GM18907 (cell line): Measurements from ENCODE around the gene BDKRB1.

ENCODE experiments used
- ATAC-seq: cut with Tn5 transposase; IDR thresholded peaks from one replicate; pipeline ENCODE4 v1.9.1; 2021; ENCODE audit warnings: mild to moderate bottlenecking, moderate library complexity; ENCODE audit not compliant: unreplicated experiment

Gene BDKRB1

DNA sequence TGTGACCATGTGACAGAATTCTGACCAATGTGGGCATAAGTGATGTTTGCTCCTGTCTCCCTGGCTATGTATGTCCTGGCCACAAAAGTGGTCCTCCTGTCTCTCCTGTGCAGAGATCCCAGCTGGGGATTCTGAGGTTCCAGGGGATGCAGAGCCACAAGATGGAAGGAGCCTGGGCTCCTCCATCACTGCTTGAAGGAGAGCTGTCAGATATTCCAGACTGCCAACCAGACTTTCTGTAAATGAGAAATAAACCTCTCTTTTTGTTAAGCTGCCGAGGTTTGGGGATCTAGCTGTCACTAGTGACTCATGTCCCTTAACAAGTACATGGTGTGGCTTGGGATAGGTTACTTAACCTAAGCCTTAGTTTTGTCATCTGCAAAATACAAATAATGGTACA, 21.9 kb downstream of the BDKRB1 start:
- ATAC-seq: no peak

- no peak for ATAC-seq
Observed at GRCh38 chr14:96279564-96279963, 23.6 kb downstream of the BDKRB1 start.

GRCh38 chr14:96280104-96280503, 24.1 kb downstream of the BDKRB1 start:
- ATAC-seq: no peak

- ATAC-seq: no peak
Observed at GRCh38 chr14:96281486-96281885, 25.5 kb downstream of the BDKRB1 start.

GRCh38 chr14:96284008-96284407, 28.0 kb downstream of the BDKRB1 start:
- ATAC-seq: no peak

GRCh38 chr14:96284430-96284829, 28.4 kb downstream of the BDKRB1 start:
- ATAC-seq: no peak

GRCh38 chr14:96285667-96286066, 29.7 kb downstream of the BDKRB1 start:
- no peak for ATAC-seq

- no peak for ATAC-seq
Observed at GRCh38 chr14:96286251-96286650, 30.2 kb downstream of the BDKRB1 start.

GRCh38 chr14:96287856-96288255, 31.8 kb downstream of the BDKRB1 start:
- ATAC-seq: no peak

DNA sequence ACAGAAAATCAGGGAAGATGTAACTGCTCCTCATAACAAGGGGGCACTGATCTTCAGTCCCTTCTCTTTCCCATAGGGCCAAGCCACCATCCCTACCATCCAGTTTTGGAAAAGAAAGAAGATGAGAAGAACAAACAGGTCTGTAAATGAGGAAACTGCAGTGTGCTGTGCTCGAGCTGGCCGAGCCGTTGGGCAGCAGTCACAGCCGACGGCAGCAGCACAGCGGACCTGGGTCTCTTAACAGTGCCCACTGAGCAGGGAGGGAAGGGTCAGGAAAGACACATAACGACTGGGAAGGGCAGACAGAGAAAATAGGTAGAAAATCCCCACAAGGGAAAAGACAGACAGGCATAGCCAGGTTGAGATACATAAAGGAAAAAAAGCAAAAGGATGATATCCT, 38.2 kb downstream of the BDKRB1 start:
- no peak for ATAC-seq

GRCh38 chr14:96297000-96297399, 41.0 kb downstream of the BDKRB1 start:
- no peak for ATAC-seq

- ATAC-seq: no peak
Observed at GRCh38 chr14:96297997-96298515, 42.0 kb downstream of the BDKRB1 start.

- no peak for ATAC-seq
Observed at GRCh38 chr14:96299441-96299840, 43.4 kb downstream of the BDKRB1 start.

DNA sequence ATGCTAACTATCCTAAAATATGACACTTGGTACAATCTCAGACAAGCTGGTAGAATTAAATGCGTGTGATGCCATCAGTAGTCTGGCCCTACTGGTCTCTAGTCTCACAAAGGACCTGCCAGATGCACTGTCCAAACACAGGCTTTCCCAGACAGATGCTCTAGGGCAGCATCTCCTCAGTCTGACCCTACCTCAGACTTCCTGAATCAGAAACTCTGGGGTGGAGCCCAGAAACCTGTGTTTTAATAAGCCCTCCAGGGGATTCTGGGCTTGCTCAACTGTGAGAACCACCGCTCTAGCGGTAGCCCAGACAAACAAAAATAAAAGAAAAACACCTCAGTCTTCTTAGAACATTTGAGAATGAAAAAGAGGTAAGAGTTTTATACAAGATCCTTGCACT, 48.0 kb downstream of the BDKRB1 start:
- ATAC-seq: no peak

- no peak for ATAC-seq
Observed at GRCh38 chr14:96304956-96305355, 48.9 kb downstream of the BDKRB1 start.

GRCh38 chr14:96307434-96307833, 51.4 kb downstream of the BDKRB1 start:
- ATAC-seq: no peak

GRCh38 chr14:96309133-96309895, 53.3 kb downstream of the BDKRB1 start:
- ATAC-seq: no peak

GRCh38 chr14:96309896-96310330, 53.9 kb downstream of the BDKRB1 start:
- ATAC-seq: no peak

DNA sequence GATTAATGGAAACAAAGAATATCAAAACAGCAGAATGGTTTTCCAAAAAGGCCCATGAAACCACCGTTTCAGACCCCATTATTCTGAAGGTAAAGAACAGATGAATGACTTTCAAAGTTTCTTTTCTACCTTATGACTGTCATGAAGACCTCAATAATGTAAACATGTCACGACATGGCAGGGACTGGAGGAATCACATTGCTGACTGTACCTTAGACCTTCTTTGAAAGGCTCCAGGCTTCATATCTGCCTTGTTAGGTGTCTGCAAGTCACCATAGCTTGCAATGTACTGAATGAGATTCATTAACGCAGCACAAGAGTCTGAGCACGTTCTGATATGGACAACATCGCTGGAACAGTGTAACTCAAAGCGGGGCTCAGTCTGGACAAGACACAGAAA, 54.9 kb downstream of the BDKRB1 start:
- ATAC-seq: no peak
